ENCODE data around the gene CCDC57. TPM values are rescaled to one million over a fixed set of nuclear protein-coding genes. Genes with fewer than 3 reads are reported as not detected.

Gene CCDC57
- total and polyA plus RNA-seq, 9 of the 15 experiments (the other 6 are each of a cell fraction or from before 2014, with no cell fraction given): 0.83 to 36.2 (median 13.6) TPM

DNA sequence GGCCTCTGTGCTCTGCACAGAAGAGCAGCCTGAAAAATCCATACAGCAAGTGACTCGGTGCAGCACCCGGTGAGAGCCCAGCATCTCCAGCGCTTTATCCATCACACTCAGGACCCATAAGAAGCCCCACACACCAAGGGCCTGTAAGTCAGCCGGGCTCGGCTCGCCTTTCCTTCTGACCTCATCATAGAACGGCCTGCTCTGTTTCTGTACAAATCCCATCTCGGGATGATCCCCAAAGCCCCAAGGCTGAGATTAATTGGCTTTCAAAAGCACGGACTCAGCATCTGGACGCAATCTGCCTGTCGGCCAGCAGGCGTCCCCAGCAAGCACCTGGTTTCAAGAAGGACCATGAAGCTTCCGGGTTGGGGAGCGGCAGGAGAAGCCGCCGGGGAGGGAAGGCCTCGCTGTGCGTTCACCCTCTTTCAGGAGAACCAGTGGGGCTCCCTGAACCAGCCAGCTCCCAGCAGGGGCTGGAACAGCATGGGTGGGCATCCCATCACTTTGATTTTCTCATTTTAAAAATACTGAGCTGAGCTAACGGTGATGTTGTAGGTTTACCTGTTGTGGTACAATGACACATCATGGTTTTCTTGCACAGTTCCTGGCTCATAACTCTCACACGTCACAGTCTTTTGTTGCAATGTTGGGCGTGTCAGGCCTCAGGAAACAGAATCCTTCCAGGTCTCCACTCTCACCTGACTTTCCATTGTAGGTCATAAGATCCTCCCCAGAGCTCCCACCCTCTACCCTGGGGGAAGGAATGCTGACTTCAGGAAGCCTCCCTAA, 6.7 kb downstream of the CCDC57 start (continued):
- TF ChIP-seq HNRNPLL (IDR thresholded peaks at IDR 0.05; ENCODE audit: low read depth, low read length, poor library complexity, severe bottlenecking) (no peak), NONO (IDR thresholded peaks at IDR 0.05; ENCODE audit: low read depth in 2 of 2, low read length in 1 of 2) (peak in 1 of 2 experiments; percentile 23; a peak in 1 of 4 replicates), POLR2H (tag; IDR thresholded peaks at IDR 0.05; ENCODE audit: low read depth) (peak; percentile 59; the same call in 1 of the 2 replicates), NR2F6 (CRISPR knock-in tag; IDR thresholded peaks at IDR 0.05) (no peak), ZBTB17 (CRISPR knock-in tag; IDR thresholded peaks at IDR 0.05) (peak; percentile 61; the same call in 1 of the 2 replicates), ESRRB (CRISPR knock-in tag; IDR thresholded peaks at IDR 0.05; ENCODE audit: borderline replicate concordance) (no peak), ELF2 (CRISPR knock-in tag; IDR thresholded peaks at IDR 0.05) (peak; percentile 91), POLR2B (IDR thresholded peaks at IDR 0.05; ENCODE audit: low read depth, partially characterized antibody) (peak; percentile 53), ZSCAN32 (CRISPR knock-in tag; IDR thresholded peaks at IDR 0.05) (no peak), ATF1 (CRISPR knock-in tag; IDR thresholded peaks at IDR 0.05) (no peak), ATF1 (tag; IDR thresholded peaks at IDR 0.05) (peak; percentile 72), ZNF589 (CRISPR knock-in tag; IDR thresholded peaks at IDR 0.05; ENCODE audit: low read depth) (no peak), SMAD4 (CRISPR knock-in tag; conservative IDR thresholded peaks at IDR 0.05) (peak; percentile 49), CEBPB (tag; IDR thresholded peaks at IDR 0.05) (peak; percentile 80), HCFC1 (IDR thresholded peaks at IDR 0.05; ENCODE audit: low read depth, low read length) (peak; percentile 52), FOS (IDR thresholded peaks at IDR 0.05; ENCODE audit: extremely low read depth, insufficient read length) (no peak), MBD1 (CRISPR knock-in tag; IDR thresholded peaks at IDR 0.05) (0 out of 2 replicates have a peak, but pooled peaks have one; percentile 8), KDM5B (IDR thresholded peaks at IDR 0.05; ENCODE audit: insufficient replicate concordance, low read depth, low read length) (peak; percentile 80), SP1 (CRISPR knock-in tag; IDR thresholded peaks at IDR 0.05) (peak; percentile 64; the same call in 1 of the 2 replicates), HNRNPK (IDR thresholded peaks at IDR 0.05; ENCODE audit: low read depth, low read length, poor library complexity, severe bottlenecking) (no peak)
- TF ChIP-seq, protein P1, sequence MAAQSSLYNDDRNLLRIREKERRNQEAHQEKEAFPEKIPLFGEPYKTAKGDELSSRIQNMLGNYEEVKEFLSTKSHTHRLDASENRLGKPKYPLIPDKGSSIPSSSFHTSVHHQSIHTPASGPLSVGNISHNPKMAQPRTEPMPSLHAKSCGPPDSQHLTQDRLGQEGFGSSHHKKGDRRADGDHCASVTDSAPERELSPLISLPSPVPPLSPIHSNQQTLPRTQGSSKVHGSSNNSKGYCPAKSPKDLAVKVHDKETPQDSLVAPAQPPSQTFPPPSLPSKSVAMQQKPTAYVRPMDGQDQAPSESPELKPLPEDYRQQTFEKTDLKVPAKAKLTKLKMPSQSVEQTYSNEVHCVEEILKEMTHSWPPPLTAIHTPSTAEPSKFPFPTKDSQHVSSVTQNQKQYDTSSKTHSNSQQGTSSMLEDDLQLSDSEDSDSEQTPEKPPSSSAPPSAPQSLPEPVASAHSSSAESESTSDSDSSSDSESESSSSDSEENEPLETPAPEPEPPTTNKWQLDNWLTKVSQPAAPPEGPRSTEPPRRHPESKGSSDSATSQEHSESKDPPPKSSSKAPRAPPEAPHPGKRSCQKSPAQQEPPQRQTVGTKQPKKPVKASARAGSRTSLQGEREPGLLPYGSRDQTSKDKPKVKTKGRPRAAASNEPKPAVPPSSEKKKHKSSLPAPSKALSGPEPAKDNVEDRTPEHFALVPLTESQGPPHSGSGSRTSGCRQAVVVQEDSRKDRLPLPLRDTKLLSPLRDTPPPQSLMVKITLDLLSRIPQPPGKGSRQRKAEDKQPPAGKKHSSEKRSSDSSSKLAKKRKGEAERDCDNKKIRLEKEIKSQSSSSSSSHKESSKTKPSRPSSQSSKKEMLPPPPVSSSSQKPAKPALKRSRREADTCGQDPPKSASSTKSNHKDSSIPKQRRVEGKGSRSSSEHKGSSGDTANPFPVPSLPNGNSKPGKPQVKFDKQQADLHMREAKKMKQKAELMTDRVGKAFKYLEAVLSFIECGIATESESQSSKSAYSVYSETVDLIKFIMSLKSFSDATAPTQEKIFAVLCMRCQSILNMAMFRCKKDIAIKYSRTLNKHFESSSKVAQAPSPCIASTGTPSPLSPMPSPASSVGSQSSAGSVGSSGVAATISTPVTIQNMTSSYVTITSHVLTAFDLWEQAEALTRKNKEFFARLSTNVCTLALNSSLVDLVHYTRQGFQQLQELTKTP (IDR thresholded peaks at IDR 0.05; ENCODE audit: low read depth in 1 of 2, partially characterized antibody in 2 of 2): peak; percentile 10 to 62
